ENCODE measurements around the gene ERBB4. TPM values are rescaled to one million over a fixed set of nuclear protein-coding genes. Genes with fewer than 3 reads are reported as not detected.
"Not testable (repeated sequence)": the region's sequence is repeated elsewhere in the genome, so short reads cannot be mapped to it uniquely, and the experiment has no call there.

Gene ERBB4
- total RNA-seq, 1 experiment from 2014 or later = not detected

GRCh38 chr2:212153923-212154322 is 384.7 kb downstream of the ERBB4 start:
- no peak for DNase-seq (ENCODE audit: low spot score)

GRCh38 chr2:212147921-212148513 is 390.6 kb downstream of the ERBB4 start:
- peak; percentile 54 for DNase-seq (ENCODE audit: low spot score)

- no peak for DNase-seq (ENCODE audit: low spot score)
These were observed 392.2 kb downstream of the ERBB4 start for GRCh38 chr2:212146416-212146815.

- no peak for DNase-seq (ENCODE audit: low spot score)
These were observed 393.5 kb downstream of the ERBB4 start for GRCh38 chr2:212145121-212145520.

GRCh38 chr2:212142631-212143030 is 396.0 kb downstream of the ERBB4 start:
- no peak for DNase-seq (ENCODE audit: low spot score)

- DNase-seq (ENCODE audit: low spot score) = no peak
These were observed 397.1 kb downstream of the ERBB4 start for GRCh38 chr2:212141499-212141898.

- DNase-seq (ENCODE audit: low spot score) = no peak
These were observed 402.3 kb downstream of the ERBB4 start for GRCh38 chr2:212136216-212136795.

GRCh38 chr2:212135739-212136138 is 402.9 kb downstream of the ERBB4 start:
- no peak for DNase-seq (ENCODE audit: low spot score)

- DNase-seq (ENCODE audit: low spot score) = no peak
These were observed 405.3 kb downstream of the ERBB4 start for GRCh38 chr2:212133337-212133736.

GRCh38 chr2:212124598-212124997 is 414.0 kb downstream of the ERBB4 start:
- no peak for DNase-seq (ENCODE audit: low spot score)

GRCh38 chr2:212119591-212119990 is 419.0 kb downstream of the ERBB4 start:
- DNase-seq (ENCODE audit: low spot score) = no peak

- DNase-seq (ENCODE audit: low spot score) = no peak
These were observed 420.7 kb downstream of the ERBB4 start for GRCh38 chr2:212117926-212118325.

- no peak for DNase-seq (ENCODE audit: low spot score)
These were observed 424.1 kb downstream of the ERBB4 start for GRCh38 chr2:212114489-212114888.

- no peak for DNase-seq (ENCODE audit: low spot score)
These were observed 426.2 kb downstream of the ERBB4 start for GRCh38 chr2:212112401-212112800.

GRCh38 chr2:212109792-212110680 is 428.6 kb downstream of the ERBB4 start:
- no peak for DNase-seq (ENCODE audit: low spot score)

- DNase-seq (ENCODE audit: low spot score) = no peak
These were observed 429.4 kb downstream of the ERBB4 start for GRCh38 chr2:212109217-212109616.

GRCh38 chr2:212107989-212108388 is 430.6 kb downstream of the ERBB4 start:
- DNase-seq (ENCODE audit: low spot score) = no peak

GRCh38 chr2:212107014-212107413 is 431.6 kb downstream of the ERBB4 start:
- DNase-seq (ENCODE audit: low spot score) = no peak

- DNase-seq (ENCODE audit: low spot score) = not testable (repeated sequence)
These were observed 432.1 kb downstream of the ERBB4 start for GRCh38 chr2:212106536-212106935.

- DNase-seq (ENCODE audit: low spot score) = no peak
These were observed 438.9 kb downstream of the ERBB4 start for GRCh38 chr2:212099658-212100057.

GRCh38 chr2:212098966-212099365 is 439.6 kb downstream of the ERBB4 start:
- no peak for DNase-seq (ENCODE audit: low spot score)

- DNase-seq (ENCODE audit: low spot score) = no peak
These were observed 441.6 kb downstream of the ERBB4 start for GRCh38 chr2:212097001-212097400.

GRCh38 chr2:212089873-212090272 is 448.7 kb downstream of the ERBB4 start:
- DNase-seq (ENCODE audit: low spot score) = no peak
